H1 (cell line): Measurements from ENCODE around the gene SPIB. TPM values are rescaled to one million over a fixed set of nuclear protein-coding genes. Genes with fewer than 3 reads are reported as not detected.
A peak's percentile ranks its signal among the peaks of the same experiment; 100 is the strongest.

Experiments used
- BRCA1 ChIP-seq: IDR thresholded peaks from 2 replicates; pipeline ENCODE4 v1.6.1; 2012; ENCODE audit warnings: low read depth, low read length, improper control_type of control experiment
- CEBPB ChIP-seq: IDR thresholded peaks from 2 replicates; pipeline ENCODE4 v1.6.1; 2012; ENCODE audit warnings: low read depth, low read length
- CHD2 ChIP-seq: IDR thresholded peaks from 2 replicates; pipeline ENCODE4 v1.6.1; 2012; ENCODE audit warnings: low read length, improper control_type of control experiment
- EP300 ChIP-seq, 2 experiments: IDR thresholded peaks; 1 replicate in 1 of 2; 2 replicates in 1 of 2; pipeline ENCODE4 v1.6.1; 2011 to 2012; ENCODE audit warnings: low read depth in 2 of 2, low read length in 2 of 2, mild to moderate bottlenecking in 2 of 2, borderline replicate concordance in 1 of 2, inconsistent platforms in 1 of 2, moderate library complexity in 1 of 2
- GABPA ChIP-seq: IDR thresholded peaks from 2 replicates; pipeline ENCODE4 v1.6.1; 2011; ENCODE audit warnings: mild to moderate bottlenecking, low read length, moderate library complexity, borderline replicate concordance; ENCODE audit not compliant: insufficient read depth
- JUN ChIP-seq: IDR thresholded peaks from 2 replicates; pipeline ENCODE4 v1.6.1; 2011; ENCODE audit warnings: low read depth, mild to moderate bottlenecking, improper control_type of control experiment, low read length
- KDM4A ChIP-seq: IDR thresholded peaks from one replicate; pipeline ENCODE4 v1.7.1; 2012; ENCODE audit warnings: low read depth, mild to moderate bottlenecking, moderate library complexity, low read length, inconsistent platforms; ENCODE audit not compliant: severe bottlenecking
- RAD21 ChIP-seq, 2 experiments: IDR thresholded peaks in 1 of 2; conservative IDR thresholded peaks in 1 of 2; 2 replicates each; pipeline ENCODE4 v1.6.1; 2011; ENCODE audit warnings: low read depth in 2 of 2, low read length in 2 of 2, improper control_type of control experiment in 1 of 2, inconsistent platforms in 1 of 2, mild to moderate bottlenecking in 1 of 2, moderate library complexity in 1 of 2
- RXRA ChIP-seq: IDR thresholded peaks from 2 replicates; pipeline ENCODE4 v1.6.1; 2011; ENCODE audit warnings: low read depth, mild to moderate bottlenecking, low read length, moderate library complexity; ENCODE audit not compliant: insufficient read depth
- SIN3A ChIP-seq, 2 experiments: IDR thresholded peaks in 1 of 2; conservative IDR thresholded peaks in 1 of 2; 2 replicates each; pipeline ENCODE4 v1.6.1; 2011 to 2012; ENCODE audit warnings: low read length in 2 of 2, improper control_type of control experiment in 1 of 2, low read depth in 1 of 2, mild to moderate bottlenecking in 1 of 2
- SP1 ChIP-seq: IDR thresholded peaks from 2 replicates; pipeline ENCODE4 v1.6.1; 2011; ENCODE audit warnings: low read depth, low read length
- ZNF274 ChIP-seq: IDR thresholded peaks from 2 replicates; pipeline ENCODE4 v1.7.0; 2012; ENCODE audit warnings: low read length, borderline replicate concordance; ENCODE audit errors: extremely low read depth
- polyA plus RNA-seq, 7 experiments: library from polyadenylated mRNA; depleted of rRNA in 3 of 7; stranded (reverse) in 5 of 7; unstranded in 2 of 7; fragments of >200 nt in 5 of 7; fragments of 200-250 nt in 2 of 7; gene quantifications; 1 replicate in 5 of 7; 2 replicates in 1 of 7; 4 replicates in 1 of 7; pipeline versions ENCODE4 v1.2.1 to v1.2.3, GENCODE V29; 2011 to 2013; ENCODE audit warnings: missing spikeins in 2 of 7, mixed read lengths in 2 of 7
- total RNA-seq: library from RNA; stranded (reverse); fragmentation: NEBNext Ultra II Directional; extraction: Animal tissue kit (Norgen Biotek cat#: 25700); gene quantifications from 2 replicates; pipeline ENCODE4 v1.2.1, GENCODE V29; 2021
- TF ChIP-seq, protein P1 (sequence below): IDR thresholded peaks from 2 replicates; pipeline ENCODE4 v1.6.1; 2011; ENCODE audit warnings: low read length, improper control_type of control experiment
- TF ChIP-seq, protein P2 (sequence below): IDR thresholded peaks from 2 replicates; pipeline ENCODE4 v1.6.1; 2012; ENCODE audit warnings: inconsistent platforms
- TF ChIP-seq, protein P3 (sequence below), 3 experiments: IDR thresholded peaks; 1 replicate in 2 of 3; 2 replicates in 1 of 3; pipeline versions ENCODE4 v1.5.1 to v1.6.1; 2011; ENCODE audit warnings: low read length in 3 of 3, mild to moderate bottlenecking in 3 of 3, inconsistent platforms in 2 of 3, low read depth in 1 of 3, moderate library complexity in 1 of 3; ENCODE audit not compliant: insufficient read depth in 1 of 3; ENCODE audit errors: control extremely low read depth in 1 of 3

The SPIB gene
- total and polyA plus RNA-seq, 2 of the 8 experiments (the other 6 are each of a cell fraction or from before 2014, with no cell fraction given), result 11.1 to 17.4 TPM

DNA sequence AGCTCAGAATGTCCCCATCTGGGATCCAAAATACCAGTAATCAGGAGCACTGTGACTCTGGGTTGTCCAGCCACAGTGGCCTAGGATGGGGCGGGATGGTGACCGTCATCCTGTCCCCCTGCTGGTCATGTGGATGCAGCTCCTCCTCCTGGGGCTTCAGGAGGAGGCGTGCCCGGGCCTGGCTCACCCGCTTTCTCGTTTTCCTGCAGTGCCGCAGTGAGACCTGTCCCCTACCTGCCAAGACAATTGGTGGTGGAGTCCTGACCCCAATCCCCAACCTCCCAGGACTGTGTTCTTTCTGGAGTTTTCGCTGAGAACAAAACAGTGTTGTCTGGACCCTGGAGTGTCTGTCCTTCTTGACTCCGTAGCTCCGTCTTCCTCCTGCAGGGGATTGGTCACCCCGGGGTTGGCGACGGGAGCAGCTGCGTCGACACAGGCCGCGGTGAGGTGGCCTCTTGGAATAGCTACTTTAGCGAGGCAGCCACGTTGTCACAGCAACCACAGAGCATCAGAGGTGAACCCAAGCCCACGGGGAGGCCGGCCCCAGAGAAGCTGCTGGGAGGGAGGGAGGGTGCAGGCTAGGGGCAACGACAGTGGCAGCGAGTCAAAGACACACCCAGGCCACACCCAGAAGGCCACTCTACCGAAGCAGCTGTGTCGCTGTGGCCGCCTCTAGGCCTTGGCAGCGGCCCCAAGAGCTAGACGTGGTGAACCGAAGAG, 47.4 kb downstream of the SPIB start (continued):
- TF ChIP-seq, protein P1, sequence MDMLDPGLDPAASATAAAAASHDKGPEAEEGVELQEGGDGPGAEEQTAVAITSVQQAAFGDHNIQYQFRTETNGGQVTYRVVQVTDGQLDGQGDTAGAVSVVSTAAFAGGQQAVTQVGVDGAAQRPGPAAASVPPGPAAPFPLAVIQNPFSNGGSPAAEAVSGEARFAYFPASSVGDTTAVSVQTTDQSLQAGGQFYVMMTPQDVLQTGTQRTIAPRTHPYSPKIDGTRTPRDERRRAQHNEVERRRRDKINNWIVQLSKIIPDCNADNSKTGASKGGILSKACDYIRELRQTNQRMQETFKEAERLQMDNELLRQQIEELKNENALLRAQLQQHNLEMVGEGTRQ, result no peak
- TF ChIP-seq, protein P2, sequence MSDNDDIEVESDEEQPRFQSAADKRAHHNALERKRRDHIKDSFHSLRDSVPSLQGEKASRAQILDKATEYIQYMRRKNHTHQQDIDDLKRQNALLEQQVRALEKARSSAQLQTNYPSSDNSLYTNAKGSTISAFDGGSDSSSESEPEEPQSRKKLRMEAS, result peak; percentile 49; the same call in 1 of the 2 replicates
- TF ChIP-seq RXRA (no peak), KDM4A (no peak), EP300 (IDR thresholded peaks at IDR 0.05; ENCODE audit: borderline replicate concordance in 1 of 2, low read depth in 2 of 2, low read length in 2 of 2) (no peak), SIN3A (conservative IDR thresholded peaks at IDR 0.05 in 1 of 2, IDR thresholded peaks at IDR 0.05 in 1 of 2; ENCODE audit: low read depth in 1 of 2, low read length in 2 of 2) (no peak; a peak in 1 of 4 replicates), CHD2 (no peak), JUN (no peak), GABPA (peak; percentile 14; the same call in 1 of the 2 replicates), CEBPB (no peak), SP1 (0 out of 2 replicates have a peak, but pooled peaks have one; percentile 21), BRCA1 (no peak), ZNF274 (no peak), RAD21 (IDR thresholded peaks at IDR 0.05 in 1 of 2, conservative IDR thresholded peaks at IDR 0.05 in 1 of 2; ENCODE audit: low read depth in 2 of 2, low read length in 2 of 2) (peak; percentile 38 to 47; a peak in 2 of 4 replicates)
- TF ChIP-seq, protein P3, sequence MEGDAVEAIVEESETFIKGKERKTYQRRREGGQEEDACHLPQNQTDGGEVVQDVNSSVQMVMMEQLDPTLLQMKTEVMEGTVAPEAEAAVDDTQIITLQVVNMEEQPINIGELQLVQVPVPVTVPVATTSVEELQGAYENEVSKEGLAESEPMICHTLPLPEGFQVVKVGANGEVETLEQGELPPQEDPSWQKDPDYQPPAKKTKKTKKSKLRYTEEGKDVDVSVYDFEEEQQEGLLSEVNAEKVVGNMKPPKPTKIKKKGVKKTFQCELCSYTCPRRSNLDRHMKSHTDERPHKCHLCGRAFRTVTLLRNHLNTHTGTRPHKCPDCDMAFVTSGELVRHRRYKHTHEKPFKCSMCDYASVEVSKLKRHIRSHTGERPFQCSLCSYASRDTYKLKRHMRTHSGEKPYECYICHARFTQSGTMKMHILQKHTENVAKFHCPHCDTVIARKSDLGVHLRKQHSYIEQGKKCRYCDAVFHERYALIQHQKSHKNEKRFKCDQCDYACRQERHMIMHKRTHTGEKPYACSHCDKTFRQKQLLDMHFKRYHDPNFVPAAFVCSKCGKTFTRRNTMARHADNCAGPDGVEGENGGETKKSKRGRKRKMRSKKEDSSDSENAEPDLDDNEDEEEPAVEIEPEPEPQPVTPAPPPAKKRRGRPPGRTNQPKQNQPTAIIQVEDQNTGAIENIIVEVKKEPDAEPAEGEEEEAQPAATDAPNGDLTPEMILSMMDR (IDR thresholded peaks at IDR 0.05; ENCODE audit: control extremely low read depth in 1 of 3, insufficient read depth in 1 of 3, low read depth in 1 of 3, low read length in 3 of 3), result peak; percentile 62 to 85 (median 78)
